NCI-H446 (cell line): ENCODE results near the gene ATP2C1.

Source experiments
- DNase-seq, 2 experiments: peaks; one replicate each; lab custom pipeline; 2025; lab: John Stamatoyannopoulos, UW

The ATP2C1 gene

DNA sequence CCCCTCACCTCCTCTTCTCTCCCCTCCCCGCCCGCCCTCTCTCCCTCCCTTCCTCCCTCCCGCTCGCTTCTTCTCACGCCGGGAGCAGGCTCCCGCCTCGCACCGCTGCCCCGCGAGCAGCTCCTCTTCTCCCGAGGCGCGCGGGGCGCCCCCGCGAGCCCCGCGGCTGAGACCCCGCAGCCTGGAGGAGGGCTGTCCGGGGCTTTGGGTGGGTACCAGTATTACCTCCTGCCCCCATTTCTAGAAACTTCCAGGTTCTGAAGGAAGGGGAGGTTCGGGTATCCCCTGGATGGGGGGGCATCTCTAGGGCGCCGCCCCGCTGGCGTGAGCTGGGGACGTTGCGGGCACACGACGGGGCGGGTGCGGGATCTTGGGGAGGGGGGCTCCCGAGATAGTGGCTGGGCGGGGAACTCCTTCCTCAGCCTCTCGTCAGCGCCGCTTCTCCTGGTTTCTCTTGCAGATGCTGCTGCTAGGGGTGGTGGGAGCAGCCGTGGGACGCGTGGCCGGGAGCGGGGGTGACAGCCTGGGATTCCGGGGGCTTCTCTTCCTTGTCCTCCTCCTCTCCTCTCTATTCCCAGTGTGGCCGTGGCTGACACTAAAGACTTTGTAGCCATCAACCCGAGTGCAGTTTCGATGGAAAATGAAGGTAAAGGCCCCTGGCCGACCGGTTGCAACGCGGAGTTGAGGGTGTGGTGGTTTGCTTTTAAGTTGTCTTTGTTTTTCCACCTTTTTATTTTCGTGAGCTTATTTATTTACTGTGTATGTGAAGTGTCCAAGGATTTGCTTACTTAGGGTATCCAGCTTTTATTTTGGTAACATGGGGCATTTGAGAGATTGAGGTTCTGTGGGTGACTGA, 474 bp downstream of the ATP2C1 start:
- peak in 1 of 2 experiments; percentile 58 for DNase-seq

- no peak for DNase-seq
These were observed 1.0 kb downstream of the ATP2C1 start for GRCh38 chr3:130894986-130895280.

DNA sequence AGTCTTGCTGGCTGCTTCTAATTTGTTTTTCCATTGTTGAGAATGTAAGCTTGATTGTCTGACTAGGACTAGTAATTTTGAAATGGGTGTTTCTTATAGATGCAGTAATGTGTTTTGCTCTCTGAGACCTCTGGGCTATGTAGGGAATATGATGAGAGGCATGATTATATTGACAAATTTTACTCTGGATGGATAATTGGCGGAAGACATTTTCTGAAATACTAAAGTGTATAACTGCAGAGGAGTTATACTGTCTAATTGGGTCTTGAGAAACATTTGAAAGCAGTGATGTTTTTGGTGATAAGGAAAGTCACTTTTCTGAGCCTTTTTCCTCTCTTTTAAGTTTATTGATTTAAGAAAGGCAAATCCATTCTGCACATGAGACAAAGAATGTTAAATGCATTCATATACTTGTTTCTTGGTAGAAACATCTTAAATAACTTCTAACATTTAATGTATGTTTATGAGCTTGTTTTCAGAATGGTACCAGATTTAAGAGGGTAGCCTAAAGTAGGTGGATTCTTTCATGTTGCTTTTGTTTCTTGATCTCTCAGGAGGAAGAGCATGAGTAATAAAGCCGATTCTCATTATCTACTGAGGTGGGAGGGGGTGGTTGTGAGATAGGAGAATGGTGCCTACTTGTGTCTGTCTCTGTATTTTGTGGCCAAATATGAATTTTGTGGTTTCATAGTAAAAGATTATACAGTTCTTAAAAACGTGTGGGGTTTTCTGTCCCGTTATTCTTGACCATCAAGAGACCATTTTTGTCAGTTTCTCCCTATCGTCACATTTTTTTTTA, 2.0 kb downstream of the ATP2C1 start:
- no peak for DNase-seq

DNA sequence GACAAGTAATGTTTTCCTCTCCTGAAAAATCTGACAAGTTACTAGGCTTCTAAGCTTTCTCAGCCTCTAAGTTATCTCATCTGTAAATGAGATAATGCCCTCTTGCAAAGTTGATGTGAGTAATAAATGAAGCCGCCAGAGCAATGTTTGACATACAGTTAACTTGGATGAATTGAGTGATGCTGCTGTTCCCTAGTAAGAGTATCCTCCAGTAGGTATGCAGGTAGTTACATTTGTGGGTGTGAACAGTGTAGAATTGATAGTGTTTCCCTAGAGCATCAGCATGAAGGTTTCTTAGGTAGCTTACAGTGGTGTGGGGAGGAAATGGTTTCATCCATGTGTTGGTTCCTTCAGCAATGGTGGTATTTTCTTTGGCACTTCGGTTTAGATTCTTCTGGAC, 3.4 kb downstream of the ATP2C1 start:
- no peak for DNase-seq

- DNase-seq, result no peak
These were observed 7.1 kb downstream of the ATP2C1 start for GRCh38 chr3:130900959-130901358.

GRCh38 chr3:130901463-130902204, 7.8 kb downstream of the ATP2C1 start:
- no peak for DNase-seq

- DNase-seq, result no peak
These were observed 9.6 kb downstream of the ATP2C1 start for GRCh38 chr3:130903412-130903908.

- no peak for DNase-seq
These were observed 10.6 kb downstream of the ATP2C1 start for GRCh38 chr3:130904491-130904890.

GRCh38 chr3:130905551-130905950, 11.7 kb downstream of the ATP2C1 start:
- no peak for DNase-seq

GRCh38 chr3:130906374-130906995, 12.6 kb downstream of the ATP2C1 start:
- DNase-seq, result no peak

- no peak for DNase-seq
These were observed 13.6 kb downstream of the ATP2C1 start for GRCh38 chr3:130907500-130907899.

DNA sequence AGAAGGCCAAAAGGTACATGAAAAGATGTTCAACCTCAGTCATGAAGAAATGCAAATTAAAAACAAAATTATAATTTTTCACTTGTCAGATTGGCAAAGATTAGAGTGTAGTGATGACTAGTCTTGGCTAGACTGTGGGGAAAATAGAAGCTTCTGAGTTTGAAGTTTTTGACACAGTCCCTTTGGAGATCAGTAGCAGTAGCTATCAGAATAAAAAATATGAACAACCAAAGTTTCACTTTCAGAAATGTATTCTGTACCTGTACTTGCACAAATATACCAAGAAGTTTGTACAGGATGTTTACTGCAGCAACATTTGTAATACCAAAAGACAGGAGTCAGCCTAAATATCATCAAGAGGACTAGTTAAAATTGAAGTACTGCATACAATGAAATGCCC, 14.1 kb downstream of the ATP2C1 start:
- no peak for DNase-seq

DNA sequence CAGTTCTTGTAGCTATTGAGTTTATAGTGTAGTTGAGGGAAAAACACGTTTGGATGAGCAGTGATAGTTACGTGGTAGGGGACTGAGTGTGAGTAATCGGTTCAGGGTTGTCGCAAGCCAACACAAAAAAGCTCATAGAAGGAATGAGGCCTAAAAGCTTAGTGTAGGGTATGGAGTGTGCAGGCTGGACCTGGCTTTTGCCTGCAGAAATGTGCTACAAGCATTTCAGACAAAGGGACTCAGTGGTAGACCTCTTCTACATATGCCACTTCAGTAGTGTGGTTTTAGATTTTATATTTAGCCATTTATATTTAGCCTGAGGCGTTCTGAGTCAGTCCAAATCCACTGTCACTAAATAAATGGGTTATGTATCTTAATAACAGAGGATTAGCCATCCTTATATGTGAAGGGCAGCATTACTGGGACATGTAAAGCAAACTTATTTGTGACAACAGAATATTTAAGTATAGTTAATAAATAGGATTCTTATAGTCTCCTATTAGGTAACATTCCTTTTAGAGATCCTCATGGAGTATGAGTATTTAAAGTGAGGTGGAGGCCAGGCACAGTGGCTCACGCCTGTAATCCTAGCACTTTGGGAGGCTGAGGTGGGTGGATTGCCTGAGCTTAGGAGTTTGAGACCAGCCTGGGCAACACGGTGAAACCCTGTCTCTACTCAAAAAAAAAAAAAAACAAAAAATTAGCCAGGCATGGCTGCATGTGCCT, 21.8 kb downstream of the ATP2C1 start:
- no peak for DNase-seq

DNA sequence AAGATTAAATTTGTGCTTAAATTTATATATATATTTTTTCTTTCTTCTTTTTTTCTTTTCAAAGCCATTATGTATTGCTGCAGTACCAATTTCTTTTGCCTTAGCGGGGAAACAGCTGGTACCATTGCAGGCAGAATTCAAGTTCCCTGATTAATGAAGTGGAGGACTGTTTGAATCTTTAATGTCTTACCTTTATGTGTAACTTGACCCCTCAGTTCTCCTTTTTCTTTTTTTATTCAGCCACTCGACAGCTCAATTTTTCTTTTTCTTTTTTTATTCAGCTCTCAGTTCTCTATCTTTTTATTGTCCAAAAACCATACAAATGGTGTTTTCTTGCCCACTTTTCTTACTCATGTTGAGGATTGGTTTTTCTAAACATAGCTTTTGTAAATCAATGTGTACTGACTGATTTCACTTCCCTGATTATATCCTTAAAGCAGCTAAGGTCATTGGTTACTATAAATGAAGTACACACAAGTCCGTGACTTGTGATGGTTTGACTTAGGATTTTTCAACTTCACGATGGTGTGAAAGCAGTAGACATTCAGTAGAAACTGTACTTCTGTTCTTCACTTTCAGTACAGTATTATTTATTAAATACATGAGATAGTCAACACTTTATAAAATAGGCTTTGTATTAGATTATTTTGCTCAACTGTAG, 22.8 kb downstream of the ATP2C1 start:
- no peak for DNase-seq

DNA sequence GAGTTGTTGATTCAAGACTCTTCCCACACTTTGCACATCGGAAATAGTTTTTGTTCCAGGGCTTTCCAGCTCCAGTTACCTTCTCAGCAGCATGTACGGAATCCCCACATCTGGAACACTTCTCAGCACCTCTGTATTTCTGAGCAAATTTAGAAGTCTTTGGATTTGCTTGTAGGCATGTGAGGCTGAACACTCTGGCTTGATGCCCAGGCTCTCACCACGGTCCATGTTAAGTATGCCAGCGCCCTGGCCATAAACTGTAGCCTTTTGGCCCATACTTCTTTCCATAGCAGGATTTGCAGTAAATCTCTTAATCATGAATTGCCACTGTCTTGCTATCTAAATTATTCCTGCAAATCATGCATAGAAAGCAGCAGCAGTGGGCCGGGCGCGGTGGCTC, 24.4 kb downstream of the ATP2C1 start:
- DNase-seq, result no peak

GRCh38 chr3:130925628-130926027, 31.7 kb downstream of the ATP2C1 start:
- DNase-seq, result no peak

DNA sequence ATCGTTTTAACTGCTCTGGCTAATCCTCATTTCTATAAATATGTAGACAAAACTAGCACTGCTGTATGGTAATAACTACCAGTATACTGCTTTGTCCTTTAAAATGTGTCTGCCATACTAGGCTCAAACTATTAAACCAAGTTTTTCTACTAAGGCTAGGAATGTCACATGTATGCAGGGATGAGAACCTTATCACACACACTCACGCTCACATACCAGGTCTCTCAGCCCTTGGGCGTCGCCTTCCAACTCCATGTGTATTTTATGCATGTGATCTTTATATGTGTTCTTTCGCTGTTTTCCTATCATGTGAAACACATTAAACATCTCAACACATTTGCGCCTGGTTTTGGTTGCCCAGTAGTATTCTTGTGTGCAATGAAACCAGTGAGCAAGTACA, 32.6 kb downstream of the ATP2C1 start:
- no peak for DNase-seq

GRCh38 chr3:130929804-130930203, 35.9 kb downstream of the ATP2C1 start:
- no peak for DNase-seq

DNA sequence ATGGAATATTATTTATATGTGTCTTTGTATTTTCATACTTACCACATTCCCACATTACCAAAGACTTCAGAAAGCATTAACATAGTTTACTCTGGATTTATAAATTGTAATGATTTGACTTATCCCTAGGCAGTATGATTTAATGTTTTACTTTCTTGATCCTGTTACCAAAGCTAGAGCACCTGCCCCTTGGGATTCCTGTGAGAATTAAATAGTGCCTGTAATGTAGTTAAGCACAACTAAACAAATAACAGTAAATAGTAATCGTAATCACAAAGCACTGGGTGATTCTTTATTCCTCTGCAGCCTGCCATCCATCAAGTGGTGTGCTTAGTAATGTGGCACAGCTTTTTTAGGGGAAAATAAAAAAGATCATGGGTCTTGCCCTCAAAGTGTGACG, 39.1 kb downstream of the ATP2C1 start:
- DNase-seq, result no peak

DNA sequence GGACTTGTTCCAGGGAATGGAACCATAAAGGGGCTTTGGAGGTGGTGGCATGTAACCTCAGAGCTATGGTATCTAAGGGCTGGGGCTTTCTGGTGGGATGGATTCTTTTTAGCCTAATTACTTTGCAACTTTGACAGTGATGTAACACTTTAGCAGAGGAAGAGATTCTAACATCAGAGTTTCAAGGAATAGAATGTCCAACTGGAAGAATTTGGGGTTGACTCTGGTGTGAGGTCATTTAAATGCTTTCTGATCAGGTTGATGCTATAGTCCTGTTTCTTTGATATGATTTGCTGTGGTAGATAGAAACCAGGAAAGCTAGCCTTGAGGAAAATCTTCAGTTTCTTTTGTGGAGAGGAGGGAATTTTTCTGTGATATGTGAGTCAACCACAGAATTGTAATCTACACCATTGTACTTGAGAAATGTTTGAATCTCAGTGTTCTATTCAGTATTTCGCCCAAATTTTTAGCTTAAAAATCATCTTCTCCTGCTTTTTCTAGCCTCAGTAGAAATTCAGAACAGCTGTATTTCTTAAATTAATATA, 40.0 kb downstream of the ATP2C1 start:
- DNase-seq, result no peak
